Mesenchymal stem cell (in vitro differentiated cells and primary cell): ENCODE measurements around the gene POFUT2.

Experiments used
- DNase-seq: peaks from one replicate; pipeline ENCODE4 v3.0.0-alpha.2; 2013
- H2AFZ ChIP-seq: one replicate; pipeline ENCODE4 v1.6.1; 2013; ENCODE audit warnings: low read depth, mild to moderate bottlenecking, control low read depth, inconsistent platforms, low read length, moderate library complexity
- H2AK5ac ChIP-seq: 2 replicates; pipeline ENCODE4 v1.6.1; 2013; ENCODE audit warnings: low read length, moderate library complexity, mild to moderate bottlenecking, inconsistent platforms; ENCODE audit not compliant: severe bottlenecking
- H2BK120ac ChIP-seq: one replicate; pipeline ENCODE4 v1.6.1; 2013; ENCODE audit warnings: low read depth, mild to moderate bottlenecking, inconsistent platforms, low read length, moderate library complexity
- H2BK12ac ChIP-seq, 2 experiments: one replicate each; pipeline ENCODE4 v1.6.1; 2013; ENCODE audit warnings: inconsistent platforms in 2 of 2, low read length in 2 of 2, mild to moderate bottlenecking in 2 of 2, moderate library complexity in 2 of 2, control low read depth in 1 of 2
- H2BK15ac ChIP-seq: one replicate; pipeline ENCODE4 v1.6.1; 2013; ENCODE audit warnings: mild to moderate bottlenecking, low read depth, inconsistent platforms; ENCODE audit not compliant: poor library complexity, severe bottlenecking
- H2BK5ac ChIP-seq: 2 replicates; pipeline ENCODE4 v1.6.1; 2013; ENCODE audit warnings: low read depth, mild to moderate bottlenecking, low read length, control low read depth, inconsistent platforms; ENCODE audit not compliant: poor library complexity, severe bottlenecking
- H3K14ac ChIP-seq, 2 experiments: one replicate each; pipeline ENCODE4 v1.6.1; 2013; ENCODE audit warnings: inconsistent platforms in 2 of 2, low read length in 2 of 2, control low read depth in 1 of 2, mild to moderate bottlenecking in 1 of 2, moderate library complexity in 1 of 2
- H3K18ac ChIP-seq, 2 experiments: one replicate each; pipeline ENCODE4 v1.6.1; 2013; ENCODE audit warnings: inconsistent platforms in 2 of 2, low read length in 2 of 2, control low read depth in 1 of 2, low read depth in 1 of 2, mild to moderate bottlenecking in 1 of 2
- H3K23ac ChIP-seq, 2 experiments: one replicate each; pipeline ENCODE4 v1.6.1; 2013; ENCODE audit warnings: inconsistent platforms in 2 of 2, low read length in 2 of 2, mild to moderate bottlenecking in 2 of 2, moderate library complexity in 2 of 2, control low read depth in 1 of 2
- H3K27ac ChIP-seq: 2 replicates; pipeline ENCODE4 v1.5.1; 2013; ENCODE audit warnings: mild to moderate bottlenecking, moderate library complexity, low read length, control low read depth, inconsistent platforms; ENCODE audit not compliant: poor library complexity, severe bottlenecking
- H3K27me3 ChIP-seq, 2 experiments: 2 replicates each; pipeline versions ENCODE4 v1.6.1 to v1.7.0; 2013; ENCODE audit warnings: low read length in 2 of 2, mild to moderate bottlenecking in 2 of 2, moderate library complexity in 2 of 2, control low read depth in 1 of 2, inconsistent platforms in 1 of 2; ENCODE audit not compliant: control insufficient read depth in 1 of 2, insufficient read depth in 1 of 2
- H3K36me3 ChIP-seq, 2 experiments: 2 replicates each; pipeline versions ENCODE4 v1.6.1 to v1.7.0; 2013; ENCODE audit warnings: low read length in 2 of 2, control low read depth in 1 of 2, inconsistent platforms in 1 of 2, low read depth in 1 of 2, mild to moderate bottlenecking in 1 of 2; ENCODE audit not compliant: insufficient read depth in 2 of 2, control insufficient read depth in 1 of 2
- H3K4ac ChIP-seq, 2 experiments: one replicate each; pipeline ENCODE4 v1.6.1; 2013; ENCODE audit warnings: inconsistent platforms in 2 of 2, low read length in 2 of 2, mild to moderate bottlenecking in 2 of 2, moderate library complexity in 2 of 2, control low read depth in 1 of 2, low read depth in 1 of 2
- H3K4me1 ChIP-seq: 2 replicates; pipeline ENCODE4 v1.6.1; 2013; ENCODE audit warnings: low read depth, low read length, control low read depth; ENCODE audit not compliant: control insufficient read depth, insufficient read depth
- H3K4me2 ChIP-seq: 2 replicates; pipeline ENCODE4 v1.6.1; 2013; ENCODE audit warnings: low read length, mild to moderate bottlenecking, inconsistent platforms; ENCODE audit not compliant: poor library complexity, severe bottlenecking
- H3K4me3 ChIP-seq, 2 experiments: 2 replicates each; pipeline versions ENCODE4 v1.5.1 to v1.7.0; 2013; ENCODE audit warnings: low read length in 2 of 2, mild to moderate bottlenecking in 2 of 2, control low read depth in 1 of 2, low read depth in 1 of 2; ENCODE audit not compliant: insufficient read depth in 1 of 2
- H3K79me1 ChIP-seq: replicated peaks from 2 replicates; pipeline ENCODE4 v1.6.1; 2013; ENCODE audit warnings: mild to moderate bottlenecking, control low read depth, low read length, inconsistent platforms; ENCODE audit not compliant: poor library complexity, severe bottlenecking
- H3K9ac ChIP-seq: 2 replicates; pipeline ENCODE4 v1.7.0; 2013; ENCODE audit warnings: mild to moderate bottlenecking, low read length, moderate library complexity
- H3K9me3 ChIP-seq: 2 replicates; pipeline ENCODE4 v1.7.0; 2013; ENCODE audit warnings: mild to moderate bottlenecking, low read length; ENCODE audit not compliant: control insufficient read depth
- H4K8ac ChIP-seq: one replicate; pipeline ENCODE4 v1.6.1; 2013; ENCODE audit warnings: inconsistent platforms, mild to moderate bottlenecking, low read length, moderate library complexity
- H4K91ac ChIP-seq: one replicate; pipeline ENCODE4 v1.6.1; 2013; ENCODE audit warnings: mild to moderate bottlenecking, low read length, inconsistent platforms
- WGBS: methylation state at CpG from one replicate; pipeline ENCODE4 v1.1.7; 2013; ENCODE audit warnings: mixed read lengths; 5-methylcytosine and 5-hydroxymethylcytosine counted together

Gene POFUT2

DNA sequence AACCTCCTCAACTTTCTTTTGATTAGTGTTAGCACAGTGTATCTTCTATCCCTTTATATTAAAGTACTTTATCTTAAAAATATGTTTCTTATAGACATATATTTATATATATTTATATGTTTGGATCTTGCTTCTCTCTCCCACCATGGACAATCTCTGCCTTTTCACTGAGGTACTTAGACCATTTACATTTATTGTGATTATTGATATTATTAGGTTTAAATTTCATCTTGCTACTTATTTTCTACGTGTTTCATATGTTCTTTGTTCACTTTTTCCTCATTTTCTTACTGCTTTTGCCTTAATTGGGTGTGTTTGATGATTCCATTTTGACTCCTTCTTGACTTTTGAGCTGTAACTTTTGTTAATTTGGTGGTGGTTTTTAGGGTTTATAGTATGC, 70.7 kb downstream of the POFUT2 start:
- Histone ChIP-seq H3K18ac (no peak overlapping the region), H2BK120ac (no peak overlapping the region), H3K9ac (no peak overlapping the region), H3K14ac (no peak overlapping the region), H2AFZ (no peak overlapping the region), H3K4ac (no peak overlapping the region), H2BK15ac (no peak overlapping the region), H4K91ac (no peak overlapping the region), H2BK5ac (no peak overlapping the region), H3K27me3 (peaks cover 0 to 5% of the 10 kb centered on the region in 2 experiments), H3K4me2 (no peak overlapping the region), H3K9me3 (peaks cover 19% of the 10 kb centered on the region), H3K23ac (no peak overlapping the region), H3K4me3 (no peak overlapping the region), H3K4me1 (peaks cover 2% of the 10 kb centered on the region), H4K8ac (no peak overlapping the region), H2AK5ac (no peak overlapping the region), H3K36me3 (peaks cover 9 to 22% of the 10 kb centered on the region in 2 experiments), H3K79me1 (no peaks in the 10 kb centered on the region), H2BK12ac (no peak overlapping the region), H3K27ac (no peak overlapping the region)
- no peak for DNase-seq
- no CpG with 5 or more reads among the region's 1 CpG for WGBS

DNA sequence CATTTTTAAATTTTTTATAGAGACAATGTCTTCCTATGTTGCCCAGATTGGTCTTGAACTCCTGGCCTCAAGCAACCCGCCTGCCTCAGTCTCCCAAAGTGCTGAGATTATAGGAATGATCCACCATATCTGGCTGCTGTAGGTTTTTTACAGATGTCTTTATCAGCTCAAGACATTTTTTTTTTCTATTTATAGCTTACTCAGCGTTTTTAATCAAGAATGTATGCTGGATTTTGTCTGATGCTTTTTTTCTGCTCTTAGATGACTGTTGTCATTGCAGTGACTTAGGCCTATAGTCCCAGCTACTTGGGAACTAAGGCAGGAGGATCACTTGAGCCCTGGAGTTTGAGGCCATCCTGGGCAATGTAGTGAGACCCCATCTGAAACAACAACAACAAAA, 72.5 kb downstream of the POFUT2 start:
- Histone ChIP-seq H3K27me3 (no peaks in the 10 kb centered on the region), H2AFZ (no peak overlapping the region), H4K91ac (no peak overlapping the region), H2BK12ac (no peak overlapping the region), H2AK5ac (no peak overlapping the region), H3K9ac (no peak overlapping the region), H3K18ac (no peak overlapping the region), H3K4ac (no peak overlapping the region), H3K36me3 (peaks cover 4 to 16% of the 10 kb centered on the region in 2 experiments), H4K8ac (no peak overlapping the region), H3K4me2 (no peak overlapping the region), H2BK15ac (no peak overlapping the region), H3K79me1 (no peaks in the 10 kb centered on the region), H3K27ac (no peak overlapping the region), H3K9me3 (peaks cover 19% of the 10 kb centered on the region), H2BK5ac (no peak overlapping the region), H3K4me3 (no peak overlapping the region), H3K23ac (no peak overlapping the region), H3K14ac (no peak overlapping the region), H2BK120ac (no peak overlapping the region), H3K4me1 (peaks cover 3% of the 10 kb centered on the region)
- WGBS, result 80% methylated on average over 1 of the region's 2 CpGs
- no peak for DNase-seq
